NOMO-1 (cell line): Measurements from ENCODE around the gene TRIM38.
A peak's percentile ranks its signal among the peaks of the same experiment; 100 is the strongest.

Experiments used
- DNase-seq, 2 experiments: peaks; one replicate each; lab custom pipeline; 2025; ENCODE audit not compliant: unreplicated experiment in 2 of 2; lab: John Stamatoyannopoulos, UW

TRIM38 gene

GRCh38 chr6:26025047-26025893, 62.7 kb downstream of the TRIM38 start:
- peak in 1 of 2 experiments; percentile 41 for DNase-seq

DNA sequence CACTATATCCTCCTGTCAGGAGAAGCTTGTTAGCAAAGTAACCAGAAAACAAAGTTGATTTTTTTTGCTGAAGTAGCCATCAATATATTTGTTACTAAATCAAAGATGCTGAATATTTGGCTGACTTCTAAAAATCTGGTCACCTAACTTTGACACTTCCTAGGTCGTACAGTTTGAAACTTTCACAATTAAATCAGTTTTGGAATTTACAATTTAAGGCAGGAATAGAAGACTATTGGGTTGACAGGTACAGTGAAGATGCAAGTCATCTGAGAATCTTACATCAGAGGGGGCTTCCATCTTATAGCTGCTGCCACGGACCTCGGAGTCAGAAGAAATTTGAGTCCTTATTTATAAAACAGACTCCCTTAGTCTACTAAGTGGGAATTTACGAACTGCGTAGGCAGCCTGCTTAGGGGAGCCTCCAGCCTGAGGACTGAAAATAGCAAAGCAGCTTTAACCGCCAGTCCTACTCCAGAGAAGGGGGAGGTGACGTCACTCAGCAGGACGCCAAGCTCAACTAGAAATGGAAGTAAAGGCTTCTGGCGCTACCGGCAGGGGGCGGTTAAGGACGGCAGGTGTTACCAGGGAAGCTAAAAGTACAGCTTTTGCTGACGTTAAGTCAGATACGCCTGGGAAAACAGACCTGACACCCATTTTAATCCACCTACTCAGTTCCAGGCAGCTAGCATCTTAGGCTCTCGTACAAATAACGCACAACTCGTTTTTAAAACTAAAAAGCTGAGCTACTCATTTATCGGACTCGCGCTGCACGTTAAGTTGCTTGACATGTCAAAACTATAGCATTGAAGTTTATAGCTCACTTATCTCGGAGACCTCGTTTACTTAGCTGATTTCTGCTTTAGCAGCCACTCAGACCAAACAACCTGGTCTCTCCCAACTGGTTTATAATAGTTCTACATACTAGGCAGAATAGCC, 63.6 kb downstream of the TRIM38 start:
- peak; percentile 93 to 94 for DNase-seq

DNA sequence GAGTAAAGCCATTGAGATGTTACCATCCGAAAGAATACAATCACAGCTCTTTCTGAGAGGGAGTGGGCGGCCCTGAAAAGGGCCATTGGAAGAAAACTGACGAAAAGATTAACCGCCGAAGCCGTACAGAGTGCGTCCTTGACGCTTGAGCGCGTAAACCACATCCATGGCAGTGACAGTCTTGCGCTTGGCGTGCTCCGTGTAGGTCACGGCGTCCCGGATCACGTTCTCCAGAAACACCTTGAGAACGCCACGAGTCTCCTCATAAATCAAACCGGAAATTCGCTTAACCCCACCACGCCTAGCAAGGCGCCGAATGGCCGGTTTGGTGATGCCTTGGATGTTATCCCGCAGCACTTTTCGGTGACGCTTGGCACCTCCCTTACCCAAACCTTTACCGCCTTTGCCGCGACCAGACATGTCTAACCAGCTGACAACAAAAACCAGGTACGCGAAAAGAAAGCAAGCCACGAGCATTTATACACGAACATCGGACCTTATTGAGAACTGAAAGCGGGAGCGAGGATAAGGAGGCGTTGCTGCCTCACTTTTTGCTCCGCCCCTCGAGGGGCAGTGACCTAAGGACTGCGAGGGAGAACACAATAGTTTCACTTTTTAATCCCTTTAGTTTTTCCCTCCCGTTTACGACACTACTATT, 64.4 kb downstream of the TRIM38 start:
- DNase-seq: peak; percentile 87 to 92

DNA sequence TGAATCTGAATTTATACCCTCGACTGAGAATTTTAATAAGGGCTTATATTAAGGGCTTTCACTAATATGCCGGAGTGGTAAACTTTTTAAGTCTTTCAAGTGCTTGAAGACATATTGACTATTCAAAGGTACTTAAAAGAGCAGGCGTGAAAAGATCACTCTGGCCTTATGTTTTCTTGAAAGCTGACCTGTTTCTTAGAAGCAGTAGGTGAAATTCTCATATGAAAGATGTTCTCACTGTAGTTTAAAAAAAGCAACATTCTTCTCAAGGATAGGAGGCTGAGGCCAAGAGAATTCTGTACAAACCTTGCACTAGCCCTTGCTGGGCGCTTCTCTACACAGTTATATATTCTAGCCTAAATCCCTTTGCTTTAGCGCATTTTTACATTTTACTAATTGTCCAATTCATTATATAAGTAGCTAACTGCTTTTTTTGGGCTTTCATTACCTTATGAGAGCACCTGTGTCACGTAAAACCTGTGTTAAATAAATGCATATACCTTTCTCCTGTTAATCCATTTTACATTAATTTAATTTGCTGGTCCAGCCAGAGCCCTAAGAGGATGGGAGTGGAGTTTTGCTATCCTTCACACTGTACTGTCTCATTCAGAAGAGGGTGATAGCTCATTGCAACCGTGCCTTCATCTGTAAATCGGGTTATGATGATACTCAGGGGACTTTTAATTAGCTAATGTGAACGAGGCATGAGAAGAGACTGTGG, 65.0 kb downstream of the TRIM38 start:
- no peak for DNase-seq

DNA sequence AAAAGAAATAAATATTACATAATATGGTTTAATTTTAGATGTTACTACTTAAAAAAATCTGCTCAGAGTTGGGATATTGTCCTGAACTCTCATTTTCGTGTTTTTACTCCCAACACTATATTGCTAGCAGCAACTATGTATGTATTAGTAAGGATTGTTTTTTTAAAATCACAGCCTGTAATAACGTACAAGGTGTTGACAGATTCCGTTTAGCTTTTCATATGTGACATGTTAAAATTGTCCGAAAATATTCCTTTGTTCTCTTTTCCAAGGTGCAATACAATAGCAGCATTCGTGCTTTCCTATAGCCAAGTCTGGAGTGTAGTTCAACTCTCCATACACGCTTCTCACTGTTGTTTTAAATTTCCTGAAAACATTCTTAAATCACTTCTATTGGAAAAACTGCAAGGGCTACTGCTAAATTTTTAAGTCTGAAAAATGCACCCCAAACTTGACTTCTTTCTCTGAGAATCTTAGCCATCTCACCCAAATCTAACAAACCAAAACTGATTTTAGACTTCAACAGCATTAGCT, 65.7 kb downstream of the TRIM38 start:
- no peak for DNase-seq

- DNase-seq: no peak
Measured at GRCh38 chr6:26028746-26029569, 66.4 kb downstream of the TRIM38 start.

DNA sequence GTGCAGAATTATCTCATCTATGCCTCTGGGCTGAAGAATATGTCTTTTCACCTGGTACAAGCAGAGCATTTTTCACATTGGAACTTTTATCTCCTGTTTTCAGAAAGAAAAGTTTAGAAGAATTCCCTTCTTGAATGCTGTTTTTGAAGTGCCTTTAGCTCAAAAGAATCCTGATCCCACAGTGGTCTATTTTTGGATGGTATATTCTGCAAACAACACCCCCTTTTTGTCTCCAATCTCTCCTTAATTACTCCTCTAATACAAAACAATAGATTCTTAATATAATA, 66.9 kb downstream of the TRIM38 start:
- no peak for DNase-seq

- no peak for DNase-seq
Measured at GRCh38 chr6:26029857-26030653, 67.5 kb downstream of the TRIM38 start.

DNA sequence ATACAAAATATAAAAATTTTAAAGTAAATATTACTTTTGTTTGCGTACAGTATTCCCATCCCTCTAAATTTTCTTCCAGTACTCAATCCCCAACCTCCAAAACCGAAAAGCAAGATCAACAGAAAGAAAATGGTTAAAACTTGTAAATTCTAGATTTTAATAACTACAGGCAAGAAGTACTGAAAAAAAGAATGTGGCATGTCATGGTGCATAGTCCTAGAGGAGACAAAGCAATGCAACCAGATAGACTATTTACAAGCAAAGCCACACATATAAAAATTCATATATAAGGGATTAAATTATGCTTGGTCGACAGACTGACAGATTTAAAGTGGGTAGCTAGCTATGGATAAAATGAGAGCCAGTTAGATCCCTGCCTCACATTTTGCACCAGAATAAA, 68.1 kb downstream of the TRIM38 start:
- DNase-seq: peak in 1 of 2 experiments; percentile 59

- DNase-seq: peak; percentile 32 to 59
Measured at GRCh38 chr6:26031151-26031594, 68.6 kb downstream of the TRIM38 start.

GRCh38 chr6:26031595-26032339, 69.2 kb downstream of the TRIM38 start:
- peak; percentile 96 to 98 for DNase-seq

DNA sequence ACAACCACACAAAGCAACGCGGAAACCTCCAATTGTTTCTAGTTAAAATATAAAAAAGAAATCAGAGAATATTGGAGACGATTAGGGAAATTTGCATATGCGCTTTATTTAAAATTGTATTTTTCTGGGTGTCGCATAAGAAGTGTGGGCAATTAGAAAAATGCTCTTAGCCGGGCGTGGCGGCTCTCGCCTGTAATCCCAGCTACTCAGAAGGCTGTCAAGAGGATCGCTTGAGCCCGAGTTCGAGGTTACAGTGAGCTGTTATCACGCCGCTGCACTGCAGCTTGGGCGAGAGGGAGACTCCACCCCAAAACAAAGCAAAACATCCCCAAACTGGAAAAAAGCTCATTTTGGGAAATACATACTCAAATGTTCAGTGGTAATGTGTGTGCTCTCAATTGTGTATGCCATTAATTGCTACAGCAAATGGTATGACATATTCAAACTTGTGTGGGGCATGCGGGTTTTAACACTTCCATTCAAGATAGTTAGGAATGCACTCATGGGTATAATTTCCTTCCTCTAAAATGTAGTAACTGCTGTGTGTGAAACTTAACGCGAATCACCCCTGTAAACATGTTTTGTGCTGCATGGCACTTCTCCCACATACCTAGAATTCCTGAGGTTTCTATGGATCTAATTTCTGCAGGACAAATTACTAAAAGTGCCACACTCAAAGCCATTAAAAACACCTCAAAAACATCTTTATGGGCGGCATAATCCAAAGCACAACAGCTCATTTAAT, 69.9 kb downstream of the TRIM38 start:
- peak in 1 of 2 experiments; percentile 62 for DNase-seq

DNA sequence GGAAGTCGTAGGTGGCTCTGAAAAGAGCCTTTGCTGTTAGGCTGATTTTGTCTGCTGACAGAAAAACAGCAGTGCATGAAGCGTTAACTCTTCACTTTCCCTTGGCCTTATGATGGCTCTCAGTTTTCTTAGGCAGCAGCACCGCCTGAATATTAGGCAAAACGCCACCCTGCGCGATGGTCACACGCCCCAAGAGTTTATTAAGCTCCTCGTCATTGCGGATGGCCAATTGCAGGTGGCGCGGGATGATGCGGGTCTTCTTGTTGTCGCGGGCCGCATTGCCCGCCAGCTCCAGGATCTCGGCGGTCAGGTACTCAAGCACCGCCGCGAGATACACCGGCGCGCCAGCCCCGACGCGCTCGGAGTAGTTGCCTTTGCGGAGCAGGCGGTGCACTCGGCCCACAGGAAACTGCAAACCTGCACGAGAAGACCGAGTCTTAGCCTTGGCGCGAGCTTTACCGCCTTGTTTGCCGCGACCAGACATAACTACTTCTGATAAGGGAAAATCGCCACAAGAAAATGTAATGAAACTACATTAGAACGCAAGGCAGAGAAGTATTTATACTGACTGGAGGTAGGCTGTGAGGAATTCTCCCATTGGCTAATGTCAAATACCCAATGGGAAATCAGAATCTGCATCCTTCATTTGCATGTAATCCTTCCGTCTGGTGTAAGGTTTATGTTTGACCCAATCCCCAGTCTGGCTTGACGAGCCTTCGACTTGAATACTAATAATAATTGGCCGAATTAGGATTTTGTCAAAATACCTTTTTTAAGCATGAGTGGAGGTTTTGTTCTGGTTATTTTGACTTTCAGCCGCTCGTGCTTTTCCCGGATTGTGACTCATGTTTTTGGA, 70.7 kb downstream of the TRIM38 start:
- peak; percentile 78 to 91 for DNase-seq

DNA sequence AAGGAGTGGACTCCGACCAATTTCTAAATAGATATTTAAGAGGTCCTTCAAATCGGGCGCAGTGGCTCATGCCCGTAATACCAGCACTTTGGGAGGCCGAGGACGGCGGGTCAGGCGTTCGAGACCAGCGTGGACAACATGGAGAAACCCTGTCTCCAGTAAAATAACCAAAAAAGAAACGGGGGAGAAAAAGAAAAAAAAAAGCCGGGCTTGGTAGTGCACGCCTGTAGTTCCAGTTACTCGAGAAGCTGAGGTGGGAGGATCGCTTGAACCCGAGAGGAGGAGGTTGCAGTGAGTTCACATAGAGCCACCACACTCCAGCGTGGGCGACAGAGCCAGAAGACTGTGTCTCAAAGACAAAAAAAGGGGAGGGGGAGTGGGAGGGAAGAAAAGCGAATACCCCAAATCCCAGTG, 71.3 kb downstream of the TRIM38 start:
- no peak for DNase-seq

DNA sequence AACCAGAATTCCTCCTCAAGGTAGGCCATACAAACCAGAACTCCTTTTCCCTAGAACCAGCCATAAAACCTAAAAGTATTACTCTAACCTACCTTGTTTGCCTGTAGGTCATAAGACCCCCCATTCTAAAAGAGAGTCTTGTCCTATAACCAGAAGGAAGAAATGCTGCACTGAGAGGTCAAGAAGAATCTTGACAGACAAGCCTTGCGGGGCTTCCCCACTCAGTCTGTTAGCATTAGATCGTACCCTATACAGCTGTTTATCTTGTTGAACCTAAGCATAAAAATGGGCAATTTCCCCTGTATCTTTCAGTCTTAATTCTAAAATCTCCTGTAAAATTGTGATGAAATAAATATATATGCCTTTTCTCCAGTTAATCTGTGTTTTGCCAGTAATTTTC, 72.3 kb downstream of the TRIM38 start:
- DNase-seq: no peak
